Activated CD8-positive, alpha-beta memory T cell treated with anti-CD3 and anti-CD28 coated beads, Interleukin-2, amount 10 ng/mL, durations not matched to agents 7 days and 5 days (primary cell): ENCODE data around the gene USP40. TPM values are rescaled to one million over a fixed set of nuclear protein-coding genes. Genes with fewer than 3 reads are reported as not detected.

Experiments
- total RNA-seq, 2 experiments: library from RNA; stranded (reverse); gene quantifications; one replicate each; pipeline ENCODE4 v1.2.3, GENCODE V29; 2021

The USP40 gene
- total RNA-seq, 2 experiments from 2014 or later = 8.7 to 11.2 TPM

Other genes starting within 250 kb of the USP40 start
- gene DGKD, start 212.3 kb downstream of the USP40 start, total RNA-seq = 10 to 100 TPM; 42.3 to 92.4 TPM
- not detected for gene UGT1A8, start 50.9 kb upstream of the USP40 start, total RNA-seq
- not detected for gene UGT1A10, start 69.7 kb upstream of the USP40 start, total RNA-seq
- not detected for gene UGT1A9, start 105.1 kb upstream of the USP40 start, total RNA-seq
- gene UGT1A7, start 115.1 kb upstream of the USP40 start, total RNA-seq = not detected
- gene UGT1A6, start 126.1 kb upstream of the USP40 start, total RNA-seq = not detected
- not detected for gene UGT1A5, start 146.1 kb upstream of the USP40 start, total RNA-seq
- not detected for gene UGT1A4, start 152.0 kb upstream of the USP40 start, total RNA-seq
- gene UGT1A3, start 162.3 kb upstream of the USP40 start, total RNA-seq = not detected
- gene UGT1A1, start 193.5 kb upstream of the USP40 start, total RNA-seq = not detected
- gene MROH2A, start 211.5 kb upstream of the USP40 start, total RNA-seq = not detected